GM23248 (cell line): ENCODE measurements around the gene TTLL5.

ENCODE experiments used
- EZH2 ChIP-seq: fragments of 200-600 bp; sonication (generic); IDR thresholded peaks from 2 replicates; pipeline ENCODE4 v1.6.1; 2018; ENCODE audit warnings: antibody characterized with exemption, mild to moderate bottlenecking; ENCODE audit not compliant: insufficient read depth, poor library complexity, severe bottlenecking
- EZH2phosphoT487 ChIP-seq: fragments of 200-600 bp; sonication (generic); IDR thresholded peaks from 2 replicates; pipeline ENCODE4 v1.6.1; 2018; ENCODE audit warnings: antibody characterized with exemption, moderate library complexity, mild to moderate bottlenecking, low read depth; ENCODE audit not compliant: insufficient read depth

GRCh38 chr14:75626863-75627262 lies 34.2 kb upstream of the TTLL5 start:
- TF ChIP-seq EZH2 (no peak), EZH2phosphoT487 (no peak)
